Esophagus squamous epithelium (tissue), 4 donors: ENCODE results near the gene COLQ.

ENCODE experiments used
- POLR2A ChIP-seq, 4 donors: fragments of 450-650 bp; IDR thresholded peaks; one replicate each; pipeline ENCODE4 v1.6.1; 2017; ENCODE audit warnings: antibody characterized with exemption in 4 of 4, mild to moderate bottlenecking in 4 of 4, moderate library complexity in 3 of 4
- TF ChIP-seq, protein P1 (sequence below), 6 experiments: fragments of 450-650 bp in 4 of 6; fragments of 200-600 bp in 2 of 6; sonication (generic) in 2 of 6; IDR thresholded peaks; one replicate each; pipeline ENCODE4 v1.5.1; 2016 to 2019; ENCODE audit warnings: antibody characterized with exemption in 6 of 6, mild to moderate bottlenecking in 4 of 6, moderate library complexity in 4 of 6

DNA sequence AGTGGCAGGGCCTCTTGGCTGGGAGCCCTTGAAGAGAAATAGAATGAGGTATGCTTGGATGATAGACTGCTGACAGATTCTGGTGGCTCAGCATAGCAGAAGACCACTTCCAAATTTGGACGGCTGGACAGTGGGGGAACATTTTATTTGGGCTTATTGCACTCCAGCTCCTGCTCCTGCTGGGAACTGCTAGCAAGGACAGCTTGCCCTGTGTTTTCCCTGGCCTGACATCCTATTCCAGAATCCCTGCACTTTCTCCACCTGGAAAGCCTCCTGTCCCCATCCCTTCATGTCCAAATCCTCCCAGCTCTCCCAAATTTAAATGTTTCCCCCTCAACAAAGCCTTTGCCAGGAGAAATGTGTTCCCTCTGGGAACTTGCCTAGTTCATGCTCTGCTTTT, 9.8 kb upstream of the COLQ start:
- TF ChIP-seq, protein P1, sequence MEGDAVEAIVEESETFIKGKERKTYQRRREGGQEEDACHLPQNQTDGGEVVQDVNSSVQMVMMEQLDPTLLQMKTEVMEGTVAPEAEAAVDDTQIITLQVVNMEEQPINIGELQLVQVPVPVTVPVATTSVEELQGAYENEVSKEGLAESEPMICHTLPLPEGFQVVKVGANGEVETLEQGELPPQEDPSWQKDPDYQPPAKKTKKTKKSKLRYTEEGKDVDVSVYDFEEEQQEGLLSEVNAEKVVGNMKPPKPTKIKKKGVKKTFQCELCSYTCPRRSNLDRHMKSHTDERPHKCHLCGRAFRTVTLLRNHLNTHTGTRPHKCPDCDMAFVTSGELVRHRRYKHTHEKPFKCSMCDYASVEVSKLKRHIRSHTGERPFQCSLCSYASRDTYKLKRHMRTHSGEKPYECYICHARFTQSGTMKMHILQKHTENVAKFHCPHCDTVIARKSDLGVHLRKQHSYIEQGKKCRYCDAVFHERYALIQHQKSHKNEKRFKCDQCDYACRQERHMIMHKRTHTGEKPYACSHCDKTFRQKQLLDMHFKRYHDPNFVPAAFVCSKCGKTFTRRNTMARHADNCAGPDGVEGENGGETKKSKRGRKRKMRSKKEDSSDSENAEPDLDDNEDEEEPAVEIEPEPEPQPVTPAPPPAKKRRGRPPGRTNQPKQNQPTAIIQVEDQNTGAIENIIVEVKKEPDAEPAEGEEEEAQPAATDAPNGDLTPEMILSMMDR (IDR thresholded peaks at IDR 0.05), result no peak
- TF ChIP-seq POLR2A (IDR thresholded peaks at IDR 0.05), result no peak
